Activated CD4-positive, alpha-beta T cell treated with anti-CD3 and anti-CD28 coated beads, Interleukin-2, amount 10 ng/mL, durations not matched to agents 24 days and 14 days (primary cell): ENCODE measurements around the gene ZNF605. TPM values are rescaled to one million over a fixed set of nuclear protein-coding genes. Genes with fewer than 3 reads are reported as not detected.
A peak's percentile ranks its signal among the peaks of the same experiment; 100 is the strongest.
"Not testable (repeated sequence)": the region's sequence is repeated elsewhere in the genome, so short reads cannot be mapped to it uniquely, and the experiment has no call there.

Experiments
- DNase-seq: peaks from one replicate; pipeline ENCODE4 v3.0.0; 2022
- H3K27ac Mint-ChIP-seq: one replicate; pipeline ENCODE4 v1.8.0; 2022; ENCODE audit warnings: mild to moderate bottlenecking, mixed read lengths
- H3K27me3 Mint-ChIP-seq: one replicate; pipeline ENCODE4 v1.8.0; 2022; ENCODE audit warnings: mixed read lengths
- H3K36me3 Mint-ChIP-seq: one replicate; pipeline ENCODE4 v1.8.0; 2022; ENCODE audit warnings: low read depth, mild to moderate bottlenecking, mixed read lengths
- H3K4me1 Mint-ChIP-seq: one replicate; pipeline ENCODE4 v1.8.0; 2021; ENCODE audit warnings: mixed read lengths
- H3K4me3 Mint-ChIP-seq: one replicate; pipeline ENCODE4 v1.8.0; 2022; ENCODE audit warnings: mild to moderate bottlenecking, moderate library complexity, mixed read lengths
- H3K9me3 Mint-ChIP-seq: one replicate; pipeline ENCODE4 v1.8.0; 2021; ENCODE audit warnings: mixed read lengths
- intact Hi-C: fragments of 100-400 bp; cut with micrococcal nuclease; formaldehyde crosslinking; loops from one replicate; pipeline ENCODE4 v1.15.1; 2023
- total RNA-seq: library from RNA; stranded (reverse); gene quantifications from 2 replicates; pipeline ENCODE4 v1.2.3, GENCODE V29; 2022

ZNF605 gene
- 6.6 and 7.6 TPM in 2 replicates for total RNA-seq

GRCh38 chr12:132956011-132956788 lies at the start of gene ZNF605:
TSS of gene ZNF605 (minus strand) at chr12:132956306. CDS start at chr12:132945635, 10,671 bp downstream.
- Mint-ChIP-seq H3K27ac (peak within 1 kb of the TSS; percentile 95), H3K36me3 (peaks cover 32% of the 10 kb centered on the region), H3K4me3 (peak within 1 kb of the TSS; percentile 98), H3K4me1 (peaks cover 19% of the 10 kb centered on the region), H3K27me3 (no peaks in the 10 kb centered on the region), H3K9me3 (peaks cover 28% of the 10 kb centered on the region)
- DNase-seq = peak; percentile 96
- intact Hi-C loops = loop anchor here (1.0 to 2.0 kb wide), 6 partner anchors 30 to 225 kb away; partner anchors contain the start of genes ANKLE2, ZNF10, ZNF140 and ZNF26

DNA sequence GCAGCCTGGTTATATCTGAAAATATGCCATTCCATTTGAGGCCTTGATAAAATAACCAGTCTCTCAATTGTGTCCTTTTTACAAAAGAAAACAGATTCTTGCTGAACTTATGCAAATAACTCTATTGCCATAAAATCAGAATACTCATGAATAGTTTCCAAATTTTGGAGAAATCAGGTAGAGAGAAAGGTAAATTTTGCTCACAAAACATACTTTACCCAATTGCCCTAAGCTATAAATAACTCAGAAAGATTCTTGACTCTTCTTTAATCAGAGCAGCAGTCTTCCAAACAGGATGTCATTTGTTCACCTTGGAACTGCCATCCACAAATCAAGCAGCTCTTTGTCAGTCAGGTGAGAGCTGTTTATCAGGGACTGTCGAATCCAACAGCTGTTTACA lies 42.6 kb upstream of the ZNF605 start:
- Mint-ChIP-seq H3K4me3 (no peak overlapping the region), H3K36me3 (peaks cover 81% of the 10 kb centered on the region), H3K9me3 (peaks cover 20% of the 10 kb centered on the region), H3K27ac (no peak overlapping the region), H3K4me1 (no peaks in the 10 kb centered on the region), H3K27me3 (no peaks in the 10 kb centered on the region)
- no peak for DNase-seq
- intact Hi-C loops = no loop called here

GRCh38 chr12:132986885-132987225 lies 30.7 kb upstream of the ZNF605 start:
- H3K9me3 Mint-ChIP-seq = peaks cover 33% of the 10 kb centered on the region
- H3K27ac Mint-ChIP-seq = peak overlapping the region; percentile 95
- H3K36me3 Mint-ChIP-seq = peaks cover 63% of the 10 kb centered on the region
- peaks cover 21% of the 10 kb centered on the region for H3K4me1 Mint-ChIP-seq
- no peak for DNase-seq
- H3K27me3 Mint-ChIP-seq = no peaks in the 10 kb centered on the region
- peak overlapping the region; percentile 86 for H3K4me3 Mint-ChIP-seq
- intact Hi-C loops = loop anchor here (1.0 kb wide), 7 partner anchors 31 to 194 kb away; partner anchors contain the start of genes CHFR, ZNF10, ZNF140 and ZNF268

DNA sequence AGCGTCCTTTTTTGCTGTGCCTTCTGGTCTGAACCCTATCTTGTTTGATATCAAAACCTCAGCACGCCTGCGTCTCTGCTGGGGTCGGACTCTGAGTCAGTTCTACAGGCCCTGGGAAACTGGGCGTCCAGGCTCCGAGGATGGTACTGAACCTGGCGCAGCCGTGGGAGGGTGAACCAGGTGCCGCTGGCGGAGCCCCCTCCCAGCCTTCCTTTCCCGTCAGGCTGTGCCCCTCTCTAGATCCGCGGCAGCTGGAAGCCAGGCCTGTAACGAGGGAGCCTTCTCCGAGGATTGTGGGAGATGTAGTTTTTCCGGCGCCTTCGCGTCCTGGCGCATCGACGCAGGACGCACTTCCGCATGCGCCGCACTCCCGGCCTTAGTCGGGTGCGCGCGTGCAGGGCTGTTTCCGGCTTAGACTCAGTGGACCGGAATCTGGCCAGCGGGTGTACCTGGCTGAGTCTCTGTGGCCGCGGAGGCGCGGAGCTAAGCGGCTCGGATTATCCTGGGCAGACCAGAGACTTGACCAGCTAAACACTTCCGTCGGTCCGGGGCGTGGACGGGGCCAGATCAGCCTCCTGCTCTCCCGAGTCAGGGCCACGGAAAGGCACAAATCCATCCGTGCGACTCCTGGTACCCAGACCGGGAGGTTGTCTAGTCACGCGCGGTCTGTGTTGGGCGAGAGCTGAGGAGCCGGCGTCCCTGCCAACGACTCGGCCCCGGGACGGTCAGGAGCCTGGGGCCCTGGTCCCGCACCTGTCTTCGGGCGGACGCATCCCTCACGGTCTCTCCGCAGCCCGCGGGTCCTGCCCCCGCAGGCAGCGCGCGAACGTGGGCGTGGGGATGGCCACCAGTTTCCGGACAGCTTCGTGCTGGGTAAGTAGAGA lies 30.1 kb upstream of the ZNF605 start, which contains the start of gene ZNF26:
Gene ZNF26 (plus strand): TSS at position 367 of the 884 bp plus-strand sequence. CDS start 474 bp downstream, at position 841.
- peak within 1 kb of the TSS; percentile 86 for H3K4me3 Mint-ChIP-seq
- H3K27ac Mint-ChIP-seq = peak within 1 kb of the TSS; percentile 95
- no peaks in the 10 kb centered on the region for H3K27me3 Mint-ChIP-seq
- H3K9me3 Mint-ChIP-seq = peaks cover 37% of the 10 kb centered on the region
- H3K4me1 Mint-ChIP-seq = peaks cover 21% of the 10 kb centered on the region
- H3K36me3 Mint-ChIP-seq = peaks cover 57% of the 10 kb centered on the region
- peak; percentile 96 for DNase-seq
- intact Hi-C loops = loop anchor here (1.0 kb wide), 7 partner anchors 30 to 195 kb away; partner anchors contain the start of genes CHFR, ZNF10, ZNF140 and ZNF268

GRCh38 chr12:132976870-132977269 lies 20.8 kb upstream of the ZNF605 start:
- H3K36me3 Mint-ChIP-seq, H3K27me3 Mint-ChIP-seq, H3K27ac Mint-ChIP-seq, H3K4me1 Mint-ChIP-seq, intact Hi-C loops, H3K4me3 Mint-ChIP-seq: not testable (repeated sequence)
- peak; percentile 73 for DNase-seq
- peaks cover 44% of the 10 kb centered on the region for H3K9me3 Mint-ChIP-seq

GRCh38 chr12:132972374-132972773 lies 16.3 kb upstream of the ZNF605 start:
- Mint-ChIP-seq H3K4me3 (no peak overlapping the region), H3K9me3 (peaks cover 27% of the 10 kb centered on the region), H3K4me1 (no peaks in the 10 kb centered on the region), H3K27me3 (no peaks in the 10 kb centered on the region), H3K27ac (no peak overlapping the region), H3K36me3 (peaks cover 3% of the 10 kb centered on the region)
- no peak for DNase-seq
- intact Hi-C loops = no loop called here

DNA sequence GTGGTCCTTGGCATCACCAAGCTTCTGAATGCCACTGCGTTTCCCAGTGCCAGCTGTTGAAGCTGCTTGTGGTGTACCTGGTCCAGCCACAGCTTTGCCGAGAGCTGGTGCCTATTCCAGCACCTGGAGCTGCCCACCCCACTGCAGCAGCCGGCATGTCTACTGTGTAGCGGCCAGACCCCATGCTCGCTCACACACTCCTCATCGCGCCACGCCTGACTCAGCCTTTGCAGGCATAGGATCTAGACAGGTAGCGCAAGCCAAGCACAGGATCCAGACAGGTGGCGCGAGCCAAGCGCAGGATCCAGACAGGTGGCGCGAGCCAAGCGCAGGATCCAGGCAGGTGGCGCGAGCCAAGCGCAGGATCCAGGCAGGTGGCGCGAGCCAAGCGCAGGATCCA lies 11.6 kb upstream of the ZNF605 start:
- DNase-seq = no peak
- H3K27me3 Mint-ChIP-seq = no peaks in the 10 kb centered on the region
- no peaks in the 10 kb centered on the region for H3K4me1 Mint-ChIP-seq
- H3K4me3 Mint-ChIP-seq = no peak overlapping the region
- H3K27ac Mint-ChIP-seq = no peak overlapping the region
- H3K9me3 Mint-ChIP-seq = peaks cover 16% of the 10 kb centered on the region
- intact Hi-C loops = no loop called here
- H3K36me3 Mint-ChIP-seq = peaks cover 25% of the 10 kb centered on the region

- peaks cover 30% of the 10 kb centered on the region for H3K36me3 Mint-ChIP-seq
- peaks cover 8% of the 10 kb centered on the region for H3K9me3 Mint-ChIP-seq
- intact Hi-C loops = no loop called here
- H3K27me3 Mint-ChIP-seq = no peaks in the 10 kb centered on the region
- H3K27ac Mint-ChIP-seq = no peak overlapping the region
- H3K4me3 Mint-ChIP-seq = no peak overlapping the region
- no peaks in the 10 kb centered on the region for H3K4me1 Mint-ChIP-seq
- DNase-seq = no peak
Observed at GRCh38 chr12:132966676-132967415, 10.7 kb upstream of the ZNF605 start.

- DNase-seq = no peak
- H3K36me3 Mint-ChIP-seq = peaks cover 34% of the 10 kb centered on the region
- no peak overlapping the region for H3K27ac Mint-ChIP-seq
- no peaks in the 10 kb centered on the region for H3K27me3 Mint-ChIP-seq
- intact Hi-C loops = no loop called here
- H3K4me1 Mint-ChIP-seq = no peaks in the 10 kb centered on the region
- H3K4me3 Mint-ChIP-seq = no peak overlapping the region
- H3K9me3 Mint-ChIP-seq = peaks cover 11% of the 10 kb centered on the region
Observed at GRCh38 chr12:132965796-132966195, 9.7 kb upstream of the ZNF605 start.

DNA sequence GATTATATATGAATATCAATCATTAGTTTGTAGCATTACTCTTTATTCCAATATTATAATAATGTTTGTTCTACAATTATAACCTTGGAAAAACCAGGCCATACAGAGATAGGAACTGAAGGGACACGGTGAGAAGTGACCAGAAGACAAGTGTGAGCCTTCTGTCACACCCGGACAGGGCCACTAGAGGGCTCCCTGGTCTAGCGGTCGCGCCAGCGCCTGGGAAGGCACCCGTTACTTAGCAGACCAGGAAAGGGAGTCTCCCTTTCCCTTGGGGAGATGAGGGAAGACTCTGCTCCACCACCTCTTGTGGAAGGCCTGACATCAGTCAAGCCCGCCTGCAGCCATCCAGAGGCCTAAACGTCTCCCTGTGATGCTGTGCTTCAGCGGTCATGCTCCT lies 7.8 kb upstream of the ZNF605 start:
- H3K4me1 Mint-ChIP-seq, H3K27me3 Mint-ChIP-seq, H3K27ac Mint-ChIP-seq, H3K4me3 Mint-ChIP-seq, intact Hi-C loops, DNase-seq: not testable (repeated sequence)
- peaks cover 36% of the 10 kb centered on the region for H3K36me3 Mint-ChIP-seq
- peaks cover 16% of the 10 kb centered on the region for H3K9me3 Mint-ChIP-seq

- intact Hi-C loops, H3K27me3 Mint-ChIP-seq, DNase-seq: not testable (repeated sequence)
Observed at GRCh38 chr12:132961790-132962189, 5.7 kb upstream of the ZNF605 start.

DNA sequence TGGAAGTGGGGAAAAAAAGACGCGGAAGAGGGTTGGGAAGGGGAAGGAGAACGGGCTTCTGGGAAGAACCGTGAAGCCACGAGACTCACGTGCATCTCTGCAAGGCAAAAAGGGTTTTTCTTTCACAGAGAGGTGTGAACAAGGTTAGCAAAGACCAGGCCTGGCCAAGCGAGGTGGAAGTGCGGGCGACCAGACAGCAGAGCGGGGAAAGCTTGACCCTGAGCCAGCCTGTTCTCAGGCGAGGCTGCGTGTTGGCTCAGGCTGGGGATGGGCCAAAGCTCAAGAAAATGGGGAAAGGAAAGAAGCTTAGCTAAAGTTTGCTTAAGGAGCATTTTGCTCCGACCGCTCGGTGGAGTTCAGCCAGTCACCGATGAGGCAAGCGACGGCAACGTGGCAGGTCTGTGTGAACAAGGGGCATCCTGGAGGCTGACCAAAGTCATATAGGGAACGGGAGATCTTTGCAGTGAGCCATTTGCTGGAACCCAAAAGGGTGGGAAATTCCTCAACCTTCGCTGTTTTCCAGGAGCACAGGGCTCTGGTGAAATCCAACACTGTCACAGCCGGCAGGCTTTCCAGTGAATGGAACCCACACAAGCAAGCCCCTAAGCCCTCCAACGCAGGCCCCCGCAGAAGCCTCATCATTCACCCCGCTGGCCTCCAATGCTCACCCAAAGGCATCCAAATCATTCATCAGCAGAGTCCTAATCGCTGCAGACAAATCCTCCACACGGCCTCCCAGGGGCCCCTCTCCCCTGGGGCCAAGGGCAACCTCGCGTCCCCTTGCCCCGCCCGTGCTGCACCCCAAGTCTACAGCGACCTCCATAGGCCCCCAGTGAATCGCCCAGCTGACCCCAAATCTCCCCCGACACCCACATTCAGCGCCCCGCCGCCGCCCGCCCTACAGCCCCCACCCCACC lies 754 bp downstream of the ZNF605 start:
- Mint-ChIP-seq H3K9me3 (peaks cover 28% of the 10 kb centered on the region), H3K27ac (peak overlapping the region; percentile 89), H3K4me1 (peaks cover 19% of the 10 kb centered on the region), H3K4me3 (peak overlapping the region; percentile 98), H3K27me3 (no peaks in the 10 kb centered on the region), H3K36me3 (peaks cover 32% of the 10 kb centered on the region)
- intact Hi-C loops = loop anchor here (1.0 to 2.0 kb wide), 7 partner anchors 31 to 226 kb away; partner anchors contain the start of genes ANKLE2, ZNF10, ZNF140 and ZNF26
- peak; percentile 58 for DNase-seq

More at GRCh38 chr12:132961790-132962189, 5.7 kb upstream of the ZNF605 start:
- not testable (repeated sequence) for H3K4me1 Mint-ChIP-seq, H3K4me3 Mint-ChIP-seq, H3K27ac Mint-ChIP-seq
- H3K9me3 Mint-ChIP-seq = peaks cover 16% of the 10 kb centered on the region
- H3K36me3 Mint-ChIP-seq = peaks cover 34% of the 10 kb centered on the region
